ENCODE data around the gene CEP63. TPM values are rescaled to one million over a fixed set of nuclear protein-coding genes. Genes with fewer than 3 reads are reported as not detected.

CEP63 gene
- total and polyA plus RNA-seq, 2 of the 8 experiments (the other 6 are each of a cell fraction or from before 2014, with no cell fraction given): 5.3 to 18.2 TPM

DNA sequence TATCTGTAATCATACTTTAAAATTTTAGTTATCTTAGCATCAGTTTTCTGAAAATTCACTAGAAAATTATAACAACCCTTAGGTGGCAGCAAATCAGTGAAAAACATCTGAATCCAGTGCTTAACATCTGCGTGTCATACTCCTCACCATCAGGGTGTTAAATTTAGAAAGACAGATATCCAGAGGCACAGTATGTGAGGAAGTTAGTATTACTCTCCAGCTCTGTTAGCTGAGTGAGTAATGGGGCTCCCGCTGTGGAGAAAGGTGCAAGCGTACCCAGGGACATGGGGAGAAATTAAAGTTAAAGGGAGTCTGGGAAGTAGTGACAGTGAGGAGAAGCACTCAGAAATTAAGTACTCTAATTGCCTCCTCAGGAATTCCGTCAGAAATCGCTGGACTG, 50.9 kb downstream of the CEP63 start:
- no peak for FAIRE-seq
- no peak for TF ChIP-seq PHF8 (conservative IDR thresholded peaks at IDR 0.05; ENCODE audit: low read depth, low read length)
- TF ChIP-seq, protein P1, sequence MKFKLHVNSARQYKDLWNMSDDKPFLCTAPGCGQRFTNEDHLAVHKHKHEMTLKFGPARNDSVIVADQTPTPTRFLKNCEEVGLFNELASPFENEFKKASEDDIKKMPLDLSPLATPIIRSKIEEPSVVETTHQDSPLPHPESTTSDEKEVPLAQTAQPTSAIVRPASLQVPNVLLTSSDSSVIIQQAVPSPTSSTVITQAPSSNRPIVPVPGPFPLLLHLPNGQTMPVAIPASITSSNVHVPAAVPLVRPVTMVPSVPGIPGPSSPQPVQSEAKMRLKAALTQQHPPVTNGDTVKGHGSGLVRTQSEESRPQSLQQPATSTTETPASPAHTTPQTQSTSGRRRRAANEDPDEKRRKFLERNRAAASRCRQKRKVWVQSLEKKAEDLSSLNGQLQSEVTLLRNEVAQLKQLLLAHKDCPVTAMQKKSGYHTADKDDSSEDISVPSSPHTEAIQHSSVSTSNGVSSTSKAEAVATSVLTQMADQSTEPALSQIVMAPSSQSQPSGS (IDR thresholded peaks at IDR 0.05; ENCODE audit: low read length): no peak
- TF ChIP-seq JUN (IDR thresholded peaks at IDR 0.05; ENCODE audit: low read depth, low read length): no peak
- TF ChIP-seq EP300 (IDR thresholded peaks at IDR 0.05; ENCODE audit: borderline replicate concordance in 1 of 2, low read depth in 2 of 2, low read length in 2 of 2): no peak
- no peak for TF ChIP-seq RNF2 (IDR thresholded peaks at IDR 0.05; ENCODE audit: borderline replicate concordance, low read depth, low read length, missing control alignments, poor library complexity, severe bottlenecking)
- no peak for TF ChIP-seq SAP30 (IDR thresholded peaks at IDR 0.05; ENCODE audit: insufficient read depth, insufficient replicate concordance, low read length)
- no peak for TF ChIP-seq MAX (IDR thresholded peaks at IDR 0.05)
- H3K9ac ChIP-seq (replicated peaks in 1 of 4; ENCODE audit: extremely low read depth in 1 of 4, low read depth in 3 of 4, low read length in 3 of 4): no peak overlapping the region
- no peak overlapping the region for H3K4ac ChIP-seq (replicated peaks; ENCODE audit: insufficient read length, low read depth, low read length)
- no peak overlapping the region for H2AK5ac ChIP-seq (ENCODE audit: low read depth, low read length)
- no peak overlapping the region for H2BK120ac ChIP-seq (replicated peaks; ENCODE audit: low read depth, low read length)
- no peak overlapping the region for H2BK15ac ChIP-seq (ENCODE audit: low read length)
- CTCF ChIA-PET (ENCODE audit: partially characterized antibody): interaction anchor here (1.2 to 1.6 kb wide), 2 partner anchors 8 to 10 kb away, joined by 5 to 12 read pairs; no protein-coding TSS in a partner anchor
- POLR2A ChIA-PET (ENCODE audit: partially characterized antibody): no interaction called here
- no peaks in the 10 kb centered on the region; the same call in 1 of the 2 replicates for H3K23me2 ChIP-seq (ENCODE audit: low read depth, low read length)
- no peak overlapping the region for H3K56ac ChIP-seq (replicated peaks; ENCODE audit: insufficient read length, low read depth, low read length)
- H3K36me3 ChIP-seq (ENCODE audit: control insufficient read depth in 2 of 4, insufficient read depth in 4 of 4, low read length in 3 of 4): peaks cover 0 to 3% (median 1%) of the 10 kb centered on the region in 4 experiments; a peak in 2 of 8 replicates
- H3K14ac ChIP-seq (ENCODE audit: insufficient read length): no peak overlapping the region
- H4K8ac ChIP-seq (ENCODE audit: extremely low read depth, insufficient read depth, low read length): no peak overlapping the region
- no peak overlapping the region for H4K91ac ChIP-seq (replicated peaks; ENCODE audit: insufficient read length, low read length)
- H3K9me3 ChIP-seq (ENCODE audit: insufficient read depth in 2 of 2, low read depth in 1 of 2, low read length in 1 of 2): no peaks in the 10 kb centered on the region
- no peaks in the 10 kb centered on the region for H3K4me1 ChIP-seq (replicated peaks in 1 of 4; ENCODE audit: control insufficient read depth in 3 of 4, insufficient read depth in 4 of 4, low read length in 3 of 4)
- H2AFZ ChIP-seq (ENCODE audit: low read length): no peak overlapping the region
- no peak overlapping the region for H3K27ac ChIP-seq (ENCODE audit: low read depth, low read length)
- H2BK20ac ChIP-seq (ENCODE audit: low read length): no peak overlapping the region
- H3K79me1 ChIP-seq (ENCODE audit: low read depth, low read length): no peaks in the 10 kb centered on the region
- H2BK12ac ChIP-seq (ENCODE audit: low read depth, low read length): no peak overlapping the region
- no peak overlapping the region for H4K5ac ChIP-seq (ENCODE audit: insufficient read length, low read depth, low read length)
- no peak overlapping the region for H3K18ac ChIP-seq (ENCODE audit: extremely low read depth, low read length)
- H3K4me2 ChIP-seq (ENCODE audit: insufficient read depth in 1 of 2, low read depth in 2 of 2, low read length in 2 of 2): no peak overlapping the region
- no peaks in the 10 kb centered on the region for H4K20me1 ChIP-seq (replicated peaks in 1 of 2; ENCODE audit: control insufficient read depth in 1 of 2, insufficient read depth in 2 of 2, low read length in 2 of 2)
- H3K23ac ChIP-seq (ENCODE audit: insufficient read length): no peak overlapping the region
- no peaks in the 10 kb centered on the region for H3K27me3 ChIP-seq (replicated peaks in 1 of 4; ENCODE audit: control insufficient read depth in 3 of 4, extremely low read depth in 1 of 4, insufficient read depth in 3 of 4, low read length in 3 of 4)
- DNase-seq (ENCODE audit: low read depth in 1 of 2, low spot score in 2 of 2): no peak
- no peak overlapping the region for H2BK5ac ChIP-seq (ENCODE audit: low read depth, low read length)
- 86% methylated on average over 5 of the region's 5 CpGs; no CpG with 5 or more reads in 1 of the 2 experiments for WGBS, 2 experiments (ENCODE audit: extremely low coverage in 1 of 2, insufficient coverage in 1 of 2, insufficient read length in 1 of 2, insufficient replicate concordance in 2 of 2, low coverage in 1 of 2, low lambda C conversion rate in 2 of 2, missing lambda C conversion rate in 1 of 2)
- no peak overlapping the region for H3K4me3 ChIP-seq (ENCODE audit: extremely low read depth in 1 of 4, insufficient read depth in 2 of 4, low read depth in 3 of 4, low read length in 4 of 4)
- H3K79me2 ChIP-seq (ENCODE audit: control insufficient read depth in 1 of 2, insufficient read depth in 2 of 2, low read length in 2 of 2): no peaks in the 10 kb centered on the region

All from H1 (cell line).